CD8-positive, alpha-beta memory T cell (primary cell): ENCODE measurements around the gene A3GALT2. TPM values are rescaled to one million over a fixed set of nuclear protein-coding genes. Genes with fewer than 3 reads are reported as not detected.
"Not testable (repeated sequence)": the region's sequence is repeated elsewhere in the genome, so short reads cannot be mapped to it uniquely, and the experiment has no call there.

ENCODE experiments used
- CTCF ChIA-PET: fragments of 350-600 bp; sonication (Branson Sonifier 250); formaldehyde crosslinking; loops from one replicate; lab custom pipeline; 2021; ENCODE audit warnings: antibody characterized with exemption; lab: Charles Lee
- POLR2A ChIA-PET: fragments of 350-600 bp; sonication (Branson Sonifier 250); formaldehyde crosslinking; loops from one replicate; lab custom pipeline; 2021; ENCODE audit warnings: antibody characterized with exemption; lab: Charles Lee
- DNase-seq, 5 donors: peaks; one replicate each; pipeline versions ENCODE4 v3.0.0 to v3.0.0-alpha.2; 2020 to 2022; ENCODE audit warnings: mixed read lengths in 1 of 5
- H3K27ac ChIP-seq: one replicate; pipeline ENCODE4 v1.7.0; 2013; ENCODE audit warnings: low read depth, mild to moderate bottlenecking, low read length, moderate library complexity
- H3K27me3 ChIP-seq: 2 replicates; pipeline ENCODE4 v1.7.0; 2013; ENCODE audit warnings: low read length, mild to moderate bottlenecking; ENCODE audit not compliant: insufficient read depth, poor library complexity, severe bottlenecking
- H3K36me3 ChIP-seq: 2 replicates; pipeline ENCODE4 v1.7.0; 2013; ENCODE audit warnings: mild to moderate bottlenecking, low read length, moderate library complexity; ENCODE audit not compliant: insufficient read depth
- H3K4me1 ChIP-seq: 2 replicates; pipeline ENCODE4 v1.7.0; 2013; ENCODE audit warnings: mild to moderate bottlenecking, low read length, moderate library complexity; ENCODE audit not compliant: insufficient read depth
- H3K4me3 ChIP-seq: 2 replicates; pipeline ENCODE4 v1.7.0; 2013; ENCODE audit warnings: mild to moderate bottlenecking, low read length
- H3K9me3 ChIP-seq: 2 replicates; pipeline ENCODE4 v1.7.0; 2013; ENCODE audit warnings: mild to moderate bottlenecking, low read length
- H3K27ac Mint-ChIP-seq, 8 donors: one replicate each; pipeline ENCODE4 v1.8.0; 2020 to 2021; ENCODE audit warnings: mixed read lengths in 8 of 8, mild to moderate bottlenecking in 6 of 8, inconsistent platforms in 3 of 8, moderate library complexity in 3 of 8
- H3K27me3 Mint-ChIP-seq, 2 donors: one replicate each; pipeline ENCODE4 v1.8.0; 2020 to 2021; ENCODE audit warnings: mixed read lengths in 2 of 2, mild to moderate bottlenecking in 1 of 2, moderate library complexity in 1 of 2
- H3K36me3 Mint-ChIP-seq, 3 donors: one replicate each; pipeline ENCODE4 v1.8.0; 2020 to 2021; ENCODE audit warnings: mixed read lengths in 3 of 3, inconsistent platforms in 1 of 3, mild to moderate bottlenecking in 1 of 3
- H3K4me1 Mint-ChIP-seq, 3 donors: one replicate each; pipeline ENCODE4 v1.8.0; 2020 to 2021; ENCODE audit warnings: mixed read lengths in 3 of 3, inconsistent platforms in 1 of 3, mild to moderate bottlenecking in 1 of 3
- H3K4me3 Mint-ChIP-seq, 7 donors: one replicate each; pipeline ENCODE4 v1.8.0; 2020 to 2021; ENCODE audit warnings: mixed read lengths in 7 of 7, mild to moderate bottlenecking in 6 of 7, moderate library complexity in 4 of 7, inconsistent platforms in 2 of 7
- H3K9me3 Mint-ChIP-seq, 5 donors: one replicate each; pipeline ENCODE4 v1.8.0; 2020 to 2022; ENCODE audit warnings: mixed read lengths in 5 of 5, mild to moderate bottlenecking in 3 of 5, moderate library complexity in 2 of 5, inconsistent platforms in 1 of 5
- polyA plus RNA-seq: library from polyadenylated mRNA; unstranded; fragments of 300-500 nt; fragmentation: Illumina TruSeq; gene quantifications from one replicate; pipeline ENCODE4 v1.2.3, GENCODE V29; 2021
- total RNA-seq, 2 experiments: library from RNA; stranded (reverse); gene quantifications; one replicate each; pipeline ENCODE4 v1.2.3, GENCODE V29; 2021

The A3GALT2 gene
- total and polyA plus RNA-seq, 3 experiments from 2014 or later, result not detected

DNA sequence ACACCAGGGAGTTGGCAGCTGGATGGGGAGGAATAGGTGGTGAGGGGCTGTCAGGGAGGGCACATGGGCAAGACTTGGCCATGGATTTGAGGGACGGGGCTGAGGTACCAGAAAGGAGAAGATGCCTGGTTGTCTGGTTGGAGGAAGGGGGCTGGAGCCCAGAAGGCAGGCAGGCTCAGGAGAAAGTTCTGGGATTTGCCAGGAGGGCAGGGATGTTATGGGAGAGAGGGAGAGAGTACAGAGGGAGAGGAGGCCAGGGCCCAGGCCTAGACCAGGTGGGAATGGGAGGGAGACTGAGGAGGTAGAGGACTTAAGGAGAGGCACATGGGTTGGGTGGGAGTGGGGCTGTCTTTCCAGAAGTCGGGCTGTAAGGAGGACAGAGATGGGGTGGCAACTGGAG, 4.3 kb downstream of the A3GALT2 start:
- Mint-ChIP-seq H3K36me3 (peaks cover 0 to under 1% (median 0%) of the 10 kb centered on the region in 3 donors), H3K27me3 (peaks cover 3 to 13% of the 10 kb centered on the region in 2 donors), H3K27ac (peak overlapping the region in 1 of 8 donors; percentile 92), H3K4me1 (peaks cover 0 to 3% (median 0%) of the 10 kb centered on the region in 3 donors), H3K4me3 (no peak overlapping the region), H3K9me3 (no peaks in the 10 kb centered on the region)
- Histone ChIP-seq H3K36me3 (no peaks in the 10 kb centered on the region), H3K9me3 (no peaks in the 10 kb centered on the region), H3K27me3 (no peaks in the 10 kb centered on the region), H3K27ac (no peak overlapping the region), H3K4me3 (no peak overlapping the region), H3K4me1 (no peaks in the 10 kb centered on the region)
- CTCF ChIA-PET, result no interaction called here
- POLR2A ChIA-PET, result no interaction called here
- no peak for DNase-seq

DNA sequence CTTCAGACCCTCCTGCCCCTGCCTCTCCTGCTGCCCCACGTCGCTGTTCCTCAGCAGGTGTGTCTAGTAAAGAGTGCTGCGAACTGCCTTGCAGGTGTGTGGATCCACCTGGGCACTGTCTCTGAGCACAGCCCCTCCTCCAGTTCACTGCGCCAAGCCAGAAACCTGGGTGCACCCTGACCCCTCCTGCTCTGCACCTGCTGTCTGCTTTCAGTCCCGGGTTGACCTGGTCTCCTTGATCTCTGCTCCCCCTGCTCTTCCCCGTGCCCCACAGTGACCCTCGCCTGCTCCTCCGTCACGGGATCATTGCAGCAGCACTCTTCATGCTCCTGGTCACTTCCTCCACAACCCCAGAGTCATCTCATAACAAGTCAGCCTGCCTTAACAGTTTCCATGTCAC, 6.5 kb downstream of the A3GALT2 start:
- Mint-ChIP-seq H3K4me3 (no peak overlapping the region), H3K4me1 (peaks cover 0 to 3% (median 0%) of the 10 kb centered on the region in 3 donors), H3K9me3 (no peaks in the 10 kb centered on the region), H3K27me3 (peaks cover 4 to 13% of the 10 kb centered on the region in 2 donors), H3K36me3 (peaks cover 0 to 6% (median 0%) of the 10 kb centered on the region in 3 donors), H3K27ac (peak overlapping the region in 1 of 8 donors; percentile 75)
- no peaks in the 10 kb centered on the region for H3K27me3 ChIP-seq
- DNase-seq, result no peak
- H3K4me3 ChIP-seq, result no peak overlapping the region
- POLR2A ChIA-PET, result no interaction called here
- CTCF ChIA-PET, result no interaction called here
- no peaks in the 10 kb centered on the region for H3K9me3 ChIP-seq
- no peaks in the 10 kb centered on the region for H3K36me3 ChIP-seq
- no peak overlapping the region for H3K27ac ChIP-seq
- H3K4me1 ChIP-seq, result no peaks in the 10 kb centered on the region

DNA sequence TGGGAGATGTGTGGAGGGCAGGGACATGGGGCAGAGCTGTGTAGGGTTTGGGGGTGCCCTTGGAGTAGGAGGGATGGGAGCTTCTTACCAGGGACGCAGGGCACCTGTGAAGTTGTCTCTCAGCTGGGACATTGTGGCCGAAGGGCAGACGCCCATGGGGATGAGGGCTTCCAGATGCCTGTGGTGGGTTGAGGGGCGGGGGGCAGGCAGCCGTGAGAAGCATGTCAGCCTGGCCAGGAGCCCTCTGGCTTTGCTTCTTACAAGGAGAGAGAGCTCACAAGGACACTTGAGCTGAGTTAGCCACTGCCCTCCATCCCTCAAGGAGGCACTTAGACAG, 8.5 kb downstream of the A3GALT2 start:
- no peaks in the 10 kb centered on the region for H3K9me3 Mint-ChIP-seq
- CTCF ChIA-PET, result interaction anchor here (3.2 kb wide), 1 partner anchor 16 kb away, joined by 11 read pairs; no protein-coding TSS in a partner anchor
- no peak for DNase-seq
- H3K4me3 ChIP-seq, result no peak overlapping the region
- H3K27ac ChIP-seq, result no peak overlapping the region
- no peaks in the 10 kb centered on the region for H3K27me3 ChIP-seq
- peaks cover 9 to 17% of the 10 kb centered on the region in 2 donors for H3K27me3 Mint-ChIP-seq
- H3K4me3 Mint-ChIP-seq, result no peak overlapping the region
- POLR2A ChIA-PET, result no interaction called here
- H3K36me3 Mint-ChIP-seq, result peaks cover 0 to 6% (median 0%) of the 10 kb centered on the region in 3 donors
- H3K36me3 ChIP-seq, result no peaks in the 10 kb centered on the region
- H3K9me3 ChIP-seq, result no peaks in the 10 kb centered on the region
- H3K4me1 ChIP-seq, result no peaks in the 10 kb centered on the region
- H3K27ac Mint-ChIP-seq, result no peak overlapping the region
- H3K4me1 Mint-ChIP-seq, result peaks cover 0 to 3% (median 0%) of the 10 kb centered on the region in 3 donors

DNA sequence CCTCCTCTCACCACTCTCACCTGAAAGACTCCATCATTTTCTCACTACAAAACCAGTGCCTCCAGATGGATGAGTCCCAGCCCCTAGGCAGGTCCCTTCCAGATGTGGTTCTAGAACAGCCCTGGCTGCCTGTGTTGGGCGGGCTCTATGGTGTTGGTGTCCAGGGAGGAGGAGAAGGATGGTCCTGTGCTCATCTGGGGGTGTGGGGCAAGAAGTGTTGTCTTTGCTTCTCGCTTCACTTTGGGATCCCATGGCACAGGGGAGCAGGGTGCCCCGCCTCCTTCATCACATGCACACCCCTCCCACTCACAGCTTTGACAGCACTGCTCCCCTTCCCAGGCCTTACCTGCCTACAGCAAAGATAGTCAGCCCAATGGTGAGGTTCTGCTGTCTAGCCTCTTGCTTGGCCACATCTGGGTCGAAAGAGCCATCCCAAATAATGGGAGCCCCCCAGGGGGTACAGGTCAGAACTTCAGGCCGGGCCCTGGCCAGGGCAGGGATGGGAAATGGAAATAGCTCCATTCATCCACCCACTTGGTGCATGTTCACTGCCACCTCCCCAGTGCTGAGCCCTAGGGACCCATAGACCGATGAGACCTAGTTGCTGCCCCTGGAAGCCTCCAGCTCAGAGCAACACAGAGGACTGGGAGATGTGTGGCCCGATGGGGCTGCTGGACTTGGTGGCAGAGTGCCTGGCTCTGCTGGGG, 9.0 kb downstream of the A3GALT2 start:
- Mint-ChIP-seq H3K27ac (no peak overlapping the region), H3K9me3 (no peaks in the 10 kb centered on the region), H3K36me3 (peaks cover 0 to 6% (median 0%) of the 10 kb centered on the region in 3 donors), H3K27me3 (peaks cover 9 to 17% of the 10 kb centered on the region in 2 donors), H3K4me3 (no peak overlapping the region), H3K4me1 (peaks cover 0 to 3% (median 0%) of the 10 kb centered on the region in 3 donors)
- H3K4me1 ChIP-seq, result no peaks in the 10 kb centered on the region
- ChIA-PET POLR2A (no interaction called here), CTCF (interaction anchor here (3.2 kb wide), 1 partner anchor 16 kb away, joined by 11 read pairs; no protein-coding TSS in a partner anchor)
- no peak overlapping the region for H3K27ac ChIP-seq
- H3K36me3 ChIP-seq, result no peaks in the 10 kb centered on the region
- H3K27me3 ChIP-seq, result no peaks in the 10 kb centered on the region
- no peak overlapping the region for H3K4me3 ChIP-seq
- no peaks in the 10 kb centered on the region for H3K9me3 ChIP-seq
- DNase-seq, result no peak

DNA sequence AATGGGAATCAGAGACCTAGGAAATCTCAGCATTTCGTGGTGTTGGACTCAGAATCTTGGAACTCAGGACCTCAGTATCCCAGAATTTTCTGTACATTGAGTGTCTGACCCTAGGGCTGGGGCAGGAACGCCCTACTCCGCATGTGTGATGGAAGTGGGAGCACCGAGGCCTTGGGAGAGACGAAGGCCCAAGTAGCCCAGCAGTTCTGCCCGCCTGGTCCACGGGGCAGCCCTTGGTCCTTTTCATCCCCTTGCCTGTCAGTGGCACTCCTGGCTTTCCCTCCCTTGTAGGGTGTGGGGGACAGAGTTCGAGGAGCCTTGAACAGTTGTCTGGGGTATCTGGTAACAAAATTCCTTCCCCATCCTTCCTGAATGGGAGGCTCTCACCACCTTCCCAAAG, 10.2 kb downstream of the A3GALT2 start:
- no peak overlapping the region for H3K4me3 Mint-ChIP-seq

DNA sequence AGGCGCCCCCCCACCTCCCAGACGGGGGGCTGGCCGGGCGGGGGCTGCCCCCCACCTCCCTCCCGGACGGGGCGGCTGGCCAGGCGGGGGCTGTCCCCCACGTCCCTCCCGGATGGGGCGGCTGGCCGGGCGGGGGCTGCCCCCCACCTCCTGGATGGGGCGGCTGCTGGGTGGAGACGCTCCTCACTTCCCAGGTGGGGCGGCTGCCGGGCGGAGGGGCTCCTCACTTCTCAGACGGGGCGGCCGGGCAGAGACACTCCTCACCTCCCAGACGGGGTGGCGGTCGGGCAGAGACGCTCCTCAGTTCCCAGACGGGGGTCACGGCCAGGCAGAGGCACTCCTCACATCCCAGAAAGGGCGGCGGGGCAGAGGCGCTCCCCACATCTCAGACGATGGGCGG, 11.5 kb downstream of the A3GALT2 start:
- H3K4me1 Mint-ChIP-seq, H3K27ac Mint-ChIP-seq: not testable (repeated sequence)
- CTCF ChIA-PET, result interaction anchor here (2.0 kb wide), 1 partner anchor 12 kb away, joined by 6 read pairs; no protein-coding TSS in a partner anchor

More for the DNA sequence above, 10.2 kb downstream of the A3GALT2 start:
- H3K9me3 Mint-ChIP-seq, result no peaks in the 10 kb centered on the region
- H3K9me3 ChIP-seq, result no peaks in the 10 kb centered on the region
- peaks cover 9 to 21% of the 10 kb centered on the region in 2 donors for H3K27me3 Mint-ChIP-seq
- no peak overlapping the region for H3K4me3 ChIP-seq
- no peak overlapping the region for H3K27ac ChIP-seq
- ChIA-PET POLR2A (no interaction called here), CTCF (interaction anchor here (0.5 kb wide), 1 partner anchor 1150 kb away, joined by 3 read pairs; no protein-coding TSS in a partner anchor)
- H3K27me3 ChIP-seq, result no peaks in the 10 kb centered on the region
- H3K27ac Mint-ChIP-seq, result no peak overlapping the region
- no peaks in the 10 kb centered on the region for H3K36me3 ChIP-seq
- H3K4me1 Mint-ChIP-seq, result peaks cover 0 to 4% (median 0%) of the 10 kb centered on the region in 3 donors
- H3K36me3 Mint-ChIP-seq, result peaks cover 0 to 6% (median 0%) of the 10 kb centered on the region in 3 donors
- no peaks in the 10 kb centered on the region for H3K4me1 ChIP-seq
- DNase-seq, result no peak

DNA sequence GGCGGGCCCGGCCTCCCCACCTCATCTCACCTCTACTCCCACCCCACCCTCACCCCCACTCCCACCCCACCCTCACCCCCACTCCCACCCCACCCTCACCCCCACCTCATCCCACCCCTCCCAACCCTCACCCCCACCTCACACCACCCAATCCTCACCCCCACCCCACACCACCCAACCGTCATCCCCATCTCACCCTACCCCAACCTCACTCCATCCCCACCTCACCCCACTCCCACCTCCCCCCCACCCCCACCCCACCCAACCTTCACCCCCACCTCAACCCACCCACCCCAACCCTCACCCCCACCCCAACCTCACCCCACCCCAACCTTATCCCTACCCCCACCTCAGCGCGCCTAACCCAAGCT, 13.4 kb downstream of the A3GALT2 start:
- H3K27me3 Mint-ChIP-seq, result peaks cover 9 to 12% of the 10 kb centered on the region in 2 donors
- peaks cover 4% of the 10 kb centered on the region for H3K4me1 ChIP-seq
- no peaks in the 10 kb centered on the region for H3K9me3 Mint-ChIP-seq
- peaks cover 8 to 10% (median 9%) of the 10 kb centered on the region in 3 donors for H3K4me1 Mint-ChIP-seq
- H3K36me3 Mint-ChIP-seq, result peaks cover 0 to 10% (median 0%) of the 10 kb centered on the region in 3 donors
- H3K4me3 ChIP-seq, result no peak overlapping the region
- no peaks in the 10 kb centered on the region for H3K27me3 ChIP-seq
- POLR2A ChIA-PET, result no interaction called here
- peak overlapping the region in 1 of 8 donors; percentile 55 for H3K27ac Mint-ChIP-seq
- no peak for DNase-seq
- no peak overlapping the region for H3K4me3 Mint-ChIP-seq
- CTCF ChIA-PET, result interaction anchor here (1.3 to 2.0 kb wide), 2 partner anchors 10 to 12 kb away, joined by 6 read pairs; no protein-coding TSS in a partner anchor
- H3K27ac ChIP-seq, result no peak overlapping the region
- H3K36me3 ChIP-seq, result no peaks in the 10 kb centered on the region
- H3K9me3 ChIP-seq, result no peaks in the 10 kb centered on the region

More for the DNA sequence above, 11.5 kb downstream of the A3GALT2 start:
- H3K4me3 Mint-ChIP-seq, POLR2A ChIA-PET, H3K9me3 Mint-ChIP-seq, H3K27me3 ChIP-seq, H3K4me3 ChIP-seq, H3K36me3 ChIP-seq, H3K27ac ChIP-seq, DNase-seq, H3K4me1 ChIP-seq, H3K9me3 ChIP-seq, H3K36me3 Mint-ChIP-seq: not testable (repeated sequence)
- H3K27me3 Mint-ChIP-seq, result peaks cover 9 to 15% of the 10 kb centered on the region in 2 donors
